Stimulated activated CD4-positive, alpha-beta T cell treated with anti-CD3 and anti-CD28 coated beads, Interleukin-15, amount 100 ng/mL, for 1 hour (primary cell): ENCODE data around the gene GPR150.
"Not testable (repeated sequence)": the region's sequence is repeated elsewhere in the genome, so short reads cannot be mapped to it uniquely, and the experiment has no call there.

Experiments
- DNase-seq, 2 donors: peaks; one replicate each; pipeline ENCODE4 v3.0.0-alpha.2; 2020; ENCODE audit warnings: low read depth in 1 of 2, low spot score in 1 of 2

The GPR150 gene

GRCh38 chr5:95623706-95624105 is 3.8 kb downstream of the GPR150 start:
- no peak for DNase-seq

DNA sequence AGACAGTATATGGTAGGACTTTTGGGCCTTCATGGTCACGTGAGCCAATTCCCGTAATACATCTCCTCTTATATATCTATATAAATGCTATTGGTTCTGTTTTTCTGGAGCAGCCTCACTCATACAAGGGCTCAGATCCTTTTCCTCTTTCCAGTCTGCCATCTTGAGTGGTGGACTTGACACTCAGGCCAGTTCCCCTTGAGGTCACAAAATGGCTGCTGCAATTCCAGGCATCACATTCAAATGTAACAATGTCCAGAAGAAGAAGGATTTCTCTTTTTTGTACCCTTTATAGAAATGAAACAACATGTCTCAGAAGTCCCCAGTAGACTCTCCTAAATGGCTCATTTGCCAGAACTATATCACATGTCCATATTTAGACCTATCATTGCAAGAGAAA is 4.5 kb downstream of the GPR150 start:
- no peak for DNase-seq

DNA sequence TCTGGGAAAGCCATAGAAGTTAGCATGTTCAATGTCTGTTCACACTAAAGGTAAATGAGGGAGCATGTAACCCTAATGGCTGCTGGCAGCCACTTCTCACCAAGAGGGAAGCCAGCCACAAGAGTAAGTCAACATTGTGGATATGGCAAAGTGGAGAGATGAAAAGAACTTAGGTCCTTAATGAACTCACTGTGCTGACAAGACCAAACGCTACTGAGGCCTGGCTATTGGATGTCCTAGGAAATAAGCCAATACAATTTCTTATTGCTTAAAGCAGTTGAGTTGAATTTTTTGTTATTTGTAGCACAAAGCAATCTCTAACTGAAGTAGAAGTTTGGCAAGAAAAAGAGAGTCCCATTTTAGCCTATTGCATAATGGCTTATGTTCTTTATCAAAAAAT is 6.8 kb downstream of the GPR150 start:
- DNase-seq, result no peak

GRCh38 chr5:95627971-95628810 is 8.3 kb downstream of the GPR150 start:
- no peak for DNase-seq

GRCh38 chr5:95628933-95629332 is 9.0 kb downstream of the GPR150 start:
- DNase-seq, result no peak

DNA sequence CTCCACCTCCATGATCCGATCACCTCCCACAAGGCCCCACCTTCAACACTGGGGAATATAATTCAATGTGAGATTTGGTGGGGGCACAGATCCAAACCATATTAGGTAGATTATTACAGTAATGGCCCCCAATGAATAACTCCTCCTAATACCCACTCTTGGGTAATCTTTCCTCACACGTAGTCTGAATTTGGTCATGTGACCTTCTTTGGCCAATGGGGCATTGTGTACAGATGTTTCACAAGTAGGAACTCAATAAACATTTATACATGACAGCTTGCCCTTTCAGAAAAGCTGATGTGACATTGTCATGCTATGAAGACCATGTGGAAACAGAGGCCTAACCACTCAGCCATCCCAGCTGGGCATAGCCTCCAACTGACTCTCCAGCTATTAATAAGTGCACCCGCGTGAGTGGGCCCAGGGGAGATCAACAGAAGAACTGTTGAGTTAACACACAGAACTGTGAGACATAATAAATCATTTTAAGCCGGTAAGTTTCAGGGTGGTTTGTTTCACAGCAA is 10.6 kb downstream of the GPR150 start:
- no peak for DNase-seq

DNA sequence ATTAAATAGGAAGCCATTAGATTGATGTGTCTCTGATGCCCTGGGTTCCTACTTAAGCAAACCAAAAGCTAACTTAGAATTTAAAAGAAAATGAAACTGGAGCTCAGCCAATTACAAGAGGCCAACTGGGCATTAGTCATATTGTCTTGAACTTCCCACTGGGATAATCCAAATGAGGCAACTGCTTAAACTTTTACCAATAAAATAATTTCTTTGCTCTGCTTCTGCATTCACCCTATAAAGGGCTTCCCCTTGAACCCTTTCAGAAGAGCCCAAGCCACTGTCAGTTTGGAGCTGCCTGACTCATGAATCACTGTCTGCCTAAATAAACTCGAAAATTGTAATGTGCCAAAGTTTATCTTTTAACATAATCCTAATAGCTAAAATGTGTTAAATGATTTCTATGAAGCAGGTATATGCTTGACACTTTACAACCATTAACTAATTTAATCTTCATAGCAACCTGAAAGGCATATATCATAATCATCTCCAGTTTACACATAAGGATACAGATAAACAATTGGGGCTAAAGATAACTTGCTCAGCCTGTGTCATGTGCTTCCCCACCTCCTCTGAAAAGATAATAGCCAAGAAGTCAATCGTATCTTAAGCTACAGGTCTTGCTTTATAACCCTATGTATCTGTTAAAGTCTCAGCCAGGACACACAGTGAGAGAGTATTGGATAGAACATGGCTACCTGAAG is 11.5 kb downstream of the GPR150 start:
- DNase-seq, result no peak

GRCh38 chr5:95631991-95632675 is 12.2 kb downstream of the GPR150 start:
- peak; percentile 35 to 47 for DNase-seq

GRCh38 chr5:95632942-95633341 is 13.1 kb downstream of the GPR150 start:
- DNase-seq, result not testable (repeated sequence)

GRCh38 chr5:95633671-95634070 is 13.8 kb downstream of the GPR150 start:
- DNase-seq, result no peak

GRCh38 chr5:95634081-95634480 is 14.2 kb downstream of the GPR150 start:
- DNase-seq, result no peak

DNA sequence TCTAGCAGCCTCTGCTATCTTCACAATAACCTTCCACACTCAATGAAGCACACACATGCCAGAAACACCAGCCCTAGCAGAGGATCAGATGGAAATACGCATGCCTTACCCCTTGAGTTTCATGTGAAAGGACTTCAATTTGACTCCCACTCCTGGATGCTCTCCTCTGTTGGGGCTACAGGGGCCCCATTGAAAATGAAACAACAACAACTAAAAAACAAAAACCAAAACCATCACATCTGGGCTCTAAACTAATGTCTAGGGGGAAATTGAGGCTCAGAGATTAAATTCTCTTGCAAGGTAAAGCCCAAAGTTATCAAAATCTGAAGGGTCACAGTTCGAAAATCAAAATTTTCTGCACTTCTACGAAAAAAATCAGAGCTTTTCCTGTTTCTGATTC is 18.7 kb downstream of the GPR150 start:
- DNase-seq, result no peak

DNA sequence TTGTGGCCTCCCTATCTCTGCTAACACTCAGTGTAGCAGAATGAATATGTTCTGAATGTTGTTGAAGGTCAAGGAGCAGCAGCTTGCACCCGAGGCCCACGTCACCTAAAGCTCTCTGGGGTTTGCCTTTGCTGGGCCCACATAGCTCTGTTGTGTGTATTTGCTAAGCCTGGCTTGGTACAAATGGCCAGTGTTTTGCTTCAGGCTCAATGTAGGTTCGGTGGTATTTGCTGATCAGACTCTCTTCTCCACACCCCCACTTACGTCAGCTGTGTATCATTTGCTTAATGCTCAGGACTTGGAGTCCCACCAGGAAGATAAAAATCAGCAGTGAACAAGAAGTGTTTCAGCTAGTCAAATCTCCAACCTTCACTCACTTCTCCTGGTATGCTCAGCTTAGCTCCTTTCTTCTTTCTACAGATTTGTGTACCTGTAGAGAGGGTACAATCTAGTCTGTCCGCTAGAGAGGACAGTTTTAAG is 21.9 kb downstream of the GPR150 start:
- no peak for DNase-seq

GRCh38 chr5:95643152-95643551 is 23.3 kb downstream of the GPR150 start:
- DNase-seq, result no peak

GRCh38 chr5:95644351-95645042 is 24.6 kb downstream of the GPR150 start:
- DNase-seq, result no peak

- DNase-seq, result not testable (repeated sequence)
These were observed 26.3 kb downstream of the GPR150 start for GRCh38 chr5:95646226-95646568.

DNA sequence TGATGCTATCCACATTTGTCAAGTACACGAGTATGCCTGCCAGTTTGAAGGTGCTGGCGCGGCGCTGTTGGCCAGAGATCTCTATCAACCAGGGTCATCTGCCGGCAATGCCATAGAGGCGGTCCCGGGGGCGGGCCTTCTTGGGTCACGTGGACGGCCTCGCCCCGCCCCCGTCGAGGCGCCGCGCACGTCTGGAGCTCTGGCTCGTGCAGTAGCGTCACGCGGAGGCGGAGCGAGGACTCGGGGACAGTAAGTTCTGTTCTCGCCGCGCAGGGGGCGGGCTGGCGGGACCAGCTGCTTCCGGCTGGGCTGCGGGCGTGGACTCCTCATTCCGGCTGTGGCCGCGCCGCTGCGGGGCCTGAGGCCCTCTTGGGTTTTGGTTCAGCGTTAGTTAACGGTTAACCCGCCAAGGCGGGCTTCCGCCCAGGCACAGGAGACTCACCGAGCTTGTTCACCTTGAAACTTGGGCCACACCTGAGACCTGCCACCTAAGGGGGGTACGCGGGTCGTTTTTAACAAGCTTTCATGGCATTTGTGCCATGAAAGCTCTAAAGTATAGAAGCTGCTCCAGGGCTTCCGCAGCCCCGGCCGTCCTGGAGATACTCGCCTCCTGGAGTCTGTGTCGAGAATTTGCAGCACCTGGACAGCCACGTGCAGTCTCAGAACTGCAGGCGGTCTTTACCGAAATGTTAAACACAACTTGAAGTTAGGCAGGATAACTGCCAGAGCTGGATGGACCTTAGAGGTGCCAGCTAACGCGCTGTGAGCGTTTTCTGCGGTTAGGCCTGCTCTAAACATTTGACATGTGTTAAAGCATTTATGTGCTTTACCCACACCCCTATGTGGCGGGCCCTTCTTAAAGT is 26.9 kb downstream of the GPR150 start, which contains the start of gene RFESD:
TSS of gene RFESD (plus strand) at position 209 of the 863 bp plus-strand sequence. CDS start 5,495 bp downstream, outside the sequence.
- peak; percentile 83 to 89 for DNase-seq

DNA sequence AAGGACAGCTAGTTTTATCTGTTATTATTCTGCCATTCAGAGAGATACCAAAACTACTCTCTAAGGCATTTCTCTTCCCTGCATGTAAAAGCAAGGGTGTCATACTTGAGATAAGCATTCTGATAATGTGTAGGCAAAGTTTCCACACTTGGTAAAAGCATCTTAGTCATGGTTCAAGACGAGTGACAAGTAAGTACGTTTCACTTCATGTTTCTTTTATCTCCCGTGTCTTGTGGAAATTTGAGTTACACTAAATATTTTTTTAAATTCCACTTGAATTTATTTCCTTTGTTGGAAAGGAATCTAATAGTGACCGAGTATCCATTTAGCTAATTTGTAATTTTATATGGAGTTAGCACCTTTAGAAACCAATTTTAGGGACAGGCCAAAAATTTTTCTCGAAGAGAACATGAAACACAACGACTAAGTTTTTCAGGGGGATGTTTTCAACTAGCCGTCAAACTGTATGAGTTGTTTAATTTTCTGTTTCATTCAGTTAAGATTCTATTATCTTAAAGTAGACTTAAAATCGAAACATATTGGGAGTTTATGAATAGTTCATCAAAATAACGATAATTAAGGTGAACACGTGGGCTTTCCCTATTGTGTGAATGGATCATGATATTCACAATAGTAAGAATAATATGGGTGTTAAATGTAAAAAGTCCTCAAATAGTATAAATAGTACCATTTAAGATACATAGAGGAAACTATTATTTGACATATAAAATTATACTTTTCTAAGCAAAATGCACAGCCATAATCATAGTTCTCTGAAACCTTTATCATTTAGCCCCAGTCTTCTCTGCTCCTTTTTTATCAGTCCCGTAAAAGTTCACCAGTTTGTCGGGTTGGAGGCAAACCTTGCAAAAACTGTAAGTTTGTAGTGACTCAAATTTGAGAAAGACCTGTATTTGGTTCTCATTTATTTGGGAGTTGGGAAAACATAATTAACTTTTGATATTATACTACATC is 28.3 kb downstream of the GPR150 start:
- no peak for DNase-seq

GRCh38 chr5:95649274-95649673 is 29.4 kb downstream of the GPR150 start:
- no peak for DNase-seq
